Muscle layer of duodenum (tissue), 2 donors: ENCODE measurements around the gene BMP5.

Experiments
- H3K27ac ChIP-seq: one replicate; pipeline ENCODE4 v1.7.0; 2013; ENCODE audit warnings: mild to moderate bottlenecking, low read length
- H3K27me3 ChIP-seq: one replicate; pipeline ENCODE4 v1.7.0; 2013; ENCODE audit warnings: low read depth, mild to moderate bottlenecking, control low read depth, low read length
- H3K36me3 ChIP-seq, 2 donors: one replicate each; pipeline ENCODE4 v1.7.0; 2013; ENCODE audit warnings: low read length in 2 of 2, control low read depth in 1 of 2, mild to moderate bottlenecking in 1 of 2; ENCODE audit not compliant: insufficient read depth in 2 of 2, control insufficient read depth in 1 of 2
- H3K4me1 ChIP-seq, 2 donors: one replicate each; pipeline ENCODE4 v1.7.0; 2013; ENCODE audit warnings: low read length in 2 of 2, mild to moderate bottlenecking in 2 of 2, control low read depth in 1 of 2, moderate library complexity in 1 of 2; ENCODE audit not compliant: insufficient read depth in 2 of 2, control insufficient read depth in 1 of 2
- H3K4me3 ChIP-seq, 2 donors: one replicate each; pipeline ENCODE4 v1.7.0; 2013; ENCODE audit warnings: low read length in 2 of 2, low read depth in 1 of 2, mild to moderate bottlenecking in 1 of 2
- H3K9me3 ChIP-seq, 2 donors: one replicate each; pipeline ENCODE4 v1.7.0; 2013; ENCODE audit warnings: low read length in 2 of 2, control low read depth in 1 of 2, mild to moderate bottlenecking in 1 of 2; ENCODE audit not compliant: control insufficient read depth in 1 of 2
- donor health status: healthy.

Gene BMP5

GRCh38 chr6:55759536-55759935 is 115.9 kb downstream of the BMP5 start:
- no peaks in the 10 kb centered on the region for H3K27me3 ChIP-seq
- no peaks in the 10 kb centered on the region for H3K36me3 ChIP-seq
- H3K27ac ChIP-seq = no peak overlapping the region

DNA sequence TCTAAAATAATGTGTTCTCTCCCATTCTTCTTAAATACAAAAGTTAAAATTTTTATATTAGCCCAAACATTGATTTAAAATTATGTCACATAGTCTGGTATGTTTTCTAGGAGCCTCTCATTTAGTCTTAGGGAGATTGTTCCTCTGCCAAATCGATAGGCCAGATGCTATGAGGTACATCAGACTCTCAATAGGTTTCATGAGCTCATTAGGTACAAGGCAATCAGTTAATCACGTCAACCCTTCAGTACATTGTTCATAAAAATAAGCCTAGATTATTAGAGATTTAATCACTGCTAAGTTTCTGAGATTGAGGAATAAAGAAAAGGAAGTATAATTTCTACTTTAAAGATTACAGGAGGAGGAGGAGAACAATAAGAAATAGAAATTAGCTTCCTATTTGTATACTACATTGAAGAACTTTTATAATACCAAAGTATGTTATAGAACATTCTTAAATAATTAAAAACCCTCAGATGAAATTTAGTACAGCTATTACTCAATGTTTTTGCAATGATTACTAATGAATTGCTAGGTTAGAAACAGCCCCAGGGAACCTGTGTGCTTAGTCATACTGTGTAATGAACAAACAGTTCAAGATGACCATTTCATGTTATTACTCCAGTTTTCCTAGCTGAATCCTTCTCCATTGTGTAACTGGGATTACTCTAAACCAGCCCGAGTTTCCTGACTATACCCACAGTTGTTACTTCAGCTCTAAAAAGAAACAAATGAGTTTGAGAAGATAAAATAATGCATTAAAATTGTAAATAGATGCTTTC is 117.0 kb downstream of the BMP5 start:
- Histone ChIP-seq H3K4me1 (peaks cover 0 to 6% of the 10 kb centered on the region in 2 donors), H3K27me3 (no peaks in the 10 kb centered on the region), H3K27ac (no peak overlapping the region), H3K9me3 (no peaks in the 10 kb centered on the region), H3K4me3 (no peak overlapping the region), H3K36me3 (no peaks in the 10 kb centered on the region)

More at GRCh38 chr6:55759536-55759935, 115.9 kb downstream of the BMP5 start:
- Histone ChIP-seq H3K4me3 (no peak overlapping the region), H3K9me3 (no peaks in the 10 kb centered on the region), H3K4me1 (peaks cover 0 to 3% of the 10 kb centered on the region in 2 donors)

GRCh38 chr6:55756531-55757031 is 118.8 kb downstream of the BMP5 start:
- no peak overlapping the region for H3K4me3 ChIP-seq
- H3K27me3 ChIP-seq = no peaks in the 10 kb centered on the region
- no peak overlapping the region for H3K27ac ChIP-seq
- no peaks in the 10 kb centered on the region for H3K9me3 ChIP-seq
- no peaks in the 10 kb centered on the region for H3K36me3 ChIP-seq
- peaks cover 0 to 6% of the 10 kb centered on the region in 2 donors for H3K4me1 ChIP-seq

DNA sequence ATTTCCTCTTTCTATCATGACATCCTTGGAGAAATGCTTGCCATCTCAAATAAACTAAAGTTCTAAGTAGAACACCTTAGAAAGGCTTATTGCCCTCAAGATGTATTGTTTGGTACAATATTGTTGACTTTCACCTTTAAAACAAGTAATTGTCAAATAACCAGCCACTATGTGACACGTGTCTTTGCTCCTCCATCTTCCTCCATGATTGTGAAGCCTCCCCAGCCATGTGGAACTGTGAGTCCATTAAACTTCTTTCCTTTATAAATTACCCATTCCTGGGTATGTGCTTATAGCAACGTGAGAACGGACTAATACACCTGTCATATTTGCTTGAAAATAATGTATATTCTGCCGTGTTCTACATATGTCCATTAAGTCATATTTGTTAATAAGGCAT is 126.5 kb downstream of the BMP5 start:
- Histone ChIP-seq H3K36me3 (no peaks in the 10 kb centered on the region), H3K4me1 (no peaks in the 10 kb centered on the region), H3K27me3 (no peaks in the 10 kb centered on the region), H3K4me3 (no peak overlapping the region), H3K27ac (no peak overlapping the region), H3K9me3 (no peaks in the 10 kb centered on the region)

DNA sequence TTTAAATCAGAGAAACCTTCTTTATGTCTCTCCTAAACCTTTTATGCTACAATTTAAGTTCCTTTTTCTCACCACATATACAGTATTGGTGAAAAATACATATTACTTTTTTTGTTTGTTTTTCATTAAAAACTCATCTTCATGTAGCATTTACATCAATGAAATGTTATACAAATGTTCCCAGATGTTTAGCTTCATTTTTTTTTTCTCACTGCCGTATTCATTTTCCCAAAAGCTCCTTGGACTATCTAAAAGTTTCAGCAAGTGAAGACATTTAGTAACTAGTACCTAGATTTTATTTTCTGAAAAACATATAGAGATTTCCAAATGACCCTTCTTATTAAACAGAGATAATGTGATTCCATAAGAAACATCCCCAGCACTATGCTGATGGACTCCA is 128.9 kb downstream of the BMP5 start:
- H3K36me3 ChIP-seq = no peaks in the 10 kb centered on the region
- H3K4me1 ChIP-seq = no peaks in the 10 kb centered on the region
- H3K27me3 ChIP-seq = no peaks in the 10 kb centered on the region
- no peak overlapping the region for H3K4me3 ChIP-seq
- H3K27ac ChIP-seq = no peak overlapping the region
- H3K9me3 ChIP-seq = no peaks in the 10 kb centered on the region

- Histone ChIP-seq H3K9me3 (no peaks in the 10 kb centered on the region), H3K4me3 (no peak overlapping the region), H3K36me3 (no peaks in the 10 kb centered on the region), H3K27ac (no peak overlapping the region), H3K27me3 (no peaks in the 10 kb centered on the region), H3K4me1 (no peaks in the 10 kb centered on the region)
These were observed 141.1 kb downstream of the BMP5 start for GRCh38 chr6:55734256-55734655.

DNA sequence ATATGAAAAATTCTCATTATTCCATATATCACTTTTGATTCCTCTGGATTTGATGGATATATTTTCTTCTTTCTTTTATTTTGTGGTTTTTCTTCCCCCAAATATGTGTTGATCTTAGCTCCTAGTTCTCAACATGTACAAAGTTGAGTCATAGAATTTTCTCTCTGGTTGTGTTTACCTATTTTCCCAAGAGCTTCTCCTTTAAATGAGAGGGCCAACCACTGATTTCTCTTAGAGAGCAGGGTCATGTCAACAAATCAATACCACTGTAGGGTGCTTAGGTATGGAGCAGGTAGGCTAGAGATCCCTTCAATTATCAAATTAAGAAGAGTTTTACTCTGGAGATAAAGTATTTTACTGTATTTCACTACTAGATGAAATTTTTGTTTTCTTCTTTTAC is 145.7 kb downstream of the BMP5 start:
- Histone ChIP-seq H3K27me3 (no peaks in the 10 kb centered on the region), H3K9me3 (no peaks in the 10 kb centered on the region), H3K4me1 (peaks cover 0 to 3% of the 10 kb centered on the region in 2 donors), H3K4me3 (no peak overlapping the region), H3K36me3 (no peaks in the 10 kb centered on the region), H3K27ac (no peak overlapping the region)

DNA sequence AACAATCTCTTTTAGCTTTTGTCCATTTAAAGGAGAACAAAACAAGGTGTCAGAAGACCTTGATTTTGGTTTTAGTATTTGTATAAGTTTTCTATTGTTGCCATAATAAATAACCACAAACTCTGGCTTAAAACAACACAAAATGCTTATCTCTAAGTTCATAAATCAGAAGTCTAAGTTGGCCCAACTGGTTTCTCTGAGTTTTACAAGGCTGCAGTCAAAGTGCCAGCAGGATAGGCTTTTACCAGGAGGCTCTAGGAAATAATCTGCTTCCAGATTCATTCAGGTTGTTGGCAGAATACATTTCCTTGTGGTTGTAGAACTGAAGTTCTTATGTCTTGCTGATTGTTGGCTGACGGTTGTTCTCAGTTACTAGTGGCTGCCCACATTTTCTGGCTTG is 149.2 kb downstream of the BMP5 start:
- H3K27ac ChIP-seq = no peak overlapping the region
- H3K9me3 ChIP-seq = no peaks in the 10 kb centered on the region
- H3K27me3 ChIP-seq = no peaks in the 10 kb centered on the region
- H3K36me3 ChIP-seq = no peaks in the 10 kb centered on the region
- H3K4me3 ChIP-seq = no peak overlapping the region
- peaks cover 0 to 5% of the 10 kb centered on the region in 2 donors for H3K4me1 ChIP-seq

GRCh38 chr6:55714831-55715230 is 160.6 kb downstream of the BMP5 start:
- Histone ChIP-seq H3K4me1 (peaks cover 0 to 4% of the 10 kb centered on the region in 2 donors), H3K27me3 (no peaks in the 10 kb centered on the region), H3K4me3 (no peak overlapping the region), H3K36me3 (no peaks in the 10 kb centered on the region), H3K9me3 (no peaks in the 10 kb centered on the region), H3K27ac (no peak overlapping the region)

- Histone ChIP-seq H3K9me3 (no peaks in the 10 kb centered on the region), H3K36me3 (no peaks in the 10 kb centered on the region), H3K4me3 (no peak overlapping the region), H3K27ac (no peak overlapping the region), H3K27me3 (no peaks in the 10 kb centered on the region), H3K4me1 (peaks cover 0 to 4% of the 10 kb centered on the region in 2 donors)
These were observed 162.0 kb downstream of the BMP5 start for GRCh38 chr6:55713436-55713835.

DNA sequence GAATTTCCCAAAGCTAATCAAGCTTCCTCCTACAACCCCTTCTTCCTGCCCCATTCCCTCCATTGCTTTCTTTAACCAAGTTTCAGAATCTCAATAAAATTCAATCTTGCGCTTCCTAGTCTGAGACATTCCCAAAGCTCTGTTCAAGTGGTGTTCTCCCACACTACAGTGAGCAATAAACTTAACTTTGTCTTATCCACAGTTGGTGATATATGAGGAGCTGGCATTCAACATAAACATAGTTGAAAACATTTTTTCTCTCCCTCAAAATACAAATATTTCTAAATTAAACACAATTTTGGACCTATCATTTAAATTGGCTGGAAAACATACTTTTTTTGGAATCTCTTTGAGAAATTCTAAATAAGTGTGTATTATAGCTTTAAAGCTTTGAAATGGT is 166.7 kb downstream of the BMP5 start:
- Histone ChIP-seq H3K36me3 (no peaks in the 10 kb centered on the region), H3K27me3 (no peaks in the 10 kb centered on the region), H3K27ac (no peak overlapping the region), H3K4me3 (no peak overlapping the region), H3K9me3 (peaks cover 0 to 6% of the 10 kb centered on the region in 2 donors), H3K4me1 (peaks cover 0 to 4% of the 10 kb centered on the region in 2 donors)
